ENCODE results near the gene ZNF772. TPM values are rescaled to one million over a fixed set of nuclear protein-coding genes. Genes with fewer than 3 reads are reported as not detected.

Gene ZNF772
- total and polyA plus RNA-seq, 2 of the 8 experiments (the other 6 are each of a cell fraction or from before 2014, with no cell fraction given) = 4.0 to 15.2 TPM

DNA sequence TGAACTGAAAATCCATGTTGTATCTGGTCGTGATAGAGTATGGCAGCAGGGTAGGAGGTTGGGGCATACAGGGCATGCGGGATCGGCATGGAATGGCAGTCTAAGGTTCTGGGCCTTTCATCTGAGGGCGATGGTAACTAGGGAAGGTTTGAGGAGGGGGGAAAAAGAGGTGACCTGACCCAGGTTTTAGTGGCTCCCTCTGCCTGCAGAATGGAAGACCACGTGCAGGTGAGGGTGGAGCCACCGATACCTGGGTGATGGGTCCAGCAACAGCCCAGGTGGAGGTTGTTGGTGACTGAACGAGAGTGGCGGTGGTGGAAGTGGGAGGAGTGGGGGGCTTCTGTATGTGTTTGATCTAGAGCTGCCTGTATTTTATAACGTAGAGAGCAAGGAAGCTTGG is 38.4 kb downstream of the ZNF772 start:
- Histone ChIP-seq H3K79me1 (ENCODE audit: low read depth, low read length) (peaks cover 26% of the 10 kb centered on the region), H3K27ac (ENCODE audit: low read depth, low read length) (no peak overlapping the region), H2AK5ac (ENCODE audit: low read depth, low read length) (no peak overlapping the region), H3K4me1 (replicated peaks in 1 of 4; ENCODE audit: control insufficient read depth in 3 of 4, insufficient read depth in 4 of 4, low read length in 3 of 4) (peaks cover 0 to 7% (median under 1%) of the 10 kb centered on the region in 4 experiments; a peak in 2 of 7 replicates), H4K20me1 (replicated peaks in 1 of 2; ENCODE audit: control insufficient read depth in 1 of 2, insufficient read depth in 2 of 2, low read length in 2 of 2) (peaks cover 0 to 14% of the 10 kb centered on the region in 2 experiments), H2BK12ac (ENCODE audit: low read depth, low read length) (no peak overlapping the region), H3K36me3 (ENCODE audit: control insufficient read depth in 2 of 4, insufficient read depth in 4 of 4, low read length in 3 of 4) (peaks cover 5 to 15% (median 12%) of the 10 kb centered on the region in 4 experiments; a peak in 7 of 8 replicates), H4K91ac (replicated peaks; ENCODE audit: insufficient read length, low read length) (no peak overlapping the region), H3K56ac (replicated peaks; ENCODE audit: insufficient read length, low read depth, low read length) (no peak overlapping the region), H3K9me3 (ENCODE audit: insufficient read depth in 2 of 2, low read depth in 1 of 2, low read length in 1 of 2) (no peaks in the 10 kb centered on the region; a peak in 1 of 4 replicates), H2AFZ (ENCODE audit: low read length) (no peak overlapping the region), H3K23ac (ENCODE audit: insufficient read length) (no peak overlapping the region), H3K14ac (ENCODE audit: insufficient read length) (no peak overlapping the region), H2BK5ac (ENCODE audit: low read depth, low read length) (no peak overlapping the region), H3K4ac (replicated peaks; ENCODE audit: insufficient read length, low read depth, low read length) (no peak overlapping the region), H2BK120ac (replicated peaks; ENCODE audit: low read depth, low read length) (no peak overlapping the region), H3K4me2 (ENCODE audit: insufficient read depth in 1 of 2, low read depth in 2 of 2, low read length in 2 of 2) (no peak overlapping the region), H4K8ac (ENCODE audit: extremely low read depth, insufficient read depth, low read length) (no peak overlapping the region), H3K18ac (ENCODE audit: extremely low read depth, low read length) (no peak overlapping the region), H3K9ac (replicated peaks in 1 of 4; ENCODE audit: extremely low read depth in 1 of 4, low read depth in 3 of 4, low read length in 3 of 4) (no peak overlapping the region), H3K27me3 (replicated peaks in 1 of 4; ENCODE audit: control insufficient read depth in 3 of 4, extremely low read depth in 1 of 4, insufficient read depth in 3 of 4, low read length in 3 of 4) (no peaks in the 10 kb centered on the region), H3K79me2 (ENCODE audit: control insufficient read depth in 1 of 2, insufficient read depth in 2 of 2, low read length in 2 of 2) (peaks cover 27 to 72% of the 10 kb centered on the region in 2 experiments), H4K5ac (ENCODE audit: insufficient read length, low read depth, low read length) (no peak overlapping the region), H2BK15ac (ENCODE audit: low read length) (no peak overlapping the region), H2BK20ac (ENCODE audit: low read length) (no peak overlapping the region), H3K23me2 (ENCODE audit: low read depth, low read length) (peaks cover 4% of the 10 kb centered on the region), H3K4me3 (ENCODE audit: extremely low read depth in 1 of 4, insufficient read depth in 2 of 4, low read depth in 3 of 4, low read length in 4 of 4) (no peak overlapping the region)
- no peak for TF ChIP-seq CREB1 (IDR thresholded peaks at IDR 0.05)
- no peak for TF ChIP-seq CHD2 (IDR thresholded peaks at IDR 0.05; ENCODE audit: low read length)
- no peak for TF ChIP-seq BCL11A (IDR thresholded peaks at IDR 0.05; ENCODE audit: low read depth in 2 of 2, low read length in 2 of 2)
- TF ChIP-seq TAF7 (optimal IDR thresholded peaks at IDR 0.05; ENCODE audit: borderline replicate concordance, low read depth, low read length) = no peak
- no peak for TF ChIP-seq POLR2A (IDR thresholded peaks at IDR 0.05; ENCODE audit: control extremely low read depth in 1 of 2, low read depth in 2 of 2, low read length in 2 of 2)
- TF ChIP-seq TEAD4 (IDR thresholded peaks at IDR 0.05; ENCODE audit: low read depth, low read length) = no peak
- TF ChIP-seq JUN (IDR thresholded peaks at IDR 0.05; ENCODE audit: low read depth, low read length) = no peak
- peak; percentile 17 to 51 (median 43); a peak in 3 of 4 replicates for TF ChIP-seq CTCF (IDR thresholded peaks at IDR 0.05; ENCODE audit: control extremely low read depth in 1 of 3, insufficient read depth in 1 of 3, low read depth in 1 of 3, low read length in 3 of 3)
- 0 out of 4 replicates have a peak, but pooled peaks have one; percentile 5 to 15 for TF ChIP-seq RAD21 (IDR thresholded peaks at IDR 0.05 in 1 of 2, conservative IDR thresholded peaks at IDR 0.05 in 1 of 2; ENCODE audit: low read depth in 2 of 2, low read length in 2 of 2)
- DNase-seq (ENCODE audit: low read depth in 1 of 2, low spot score in 2 of 2) (peak in 1 of 2 experiments; percentile 47), FAIRE-seq (no peak)
- ChIA-PET CTCF (ENCODE audit: partially characterized antibody) (interaction anchor here (0.7 to 1.7 kb wide), 3 partner anchors 12 to 33 kb away, joined by 4 to 7 read pairs (median 5); no protein-coding TSS in a partner anchor), POLR2A (ENCODE audit: partially characterized antibody) (interaction anchor here (7.0 kb wide), 1 partner anchor 13 kb away, joined by 49 read pairs; no protein-coding TSS in a partner anchor)
- 86% methylated on average over 8 of the region's 9 CpGs; no CpG with 5 or more reads in 1 of the 2 experiments for WGBS, 2 experiments (ENCODE audit: extremely low coverage in 1 of 2, insufficient coverage in 1 of 2, insufficient read length in 1 of 2, insufficient replicate concordance in 2 of 2, low coverage in 1 of 2, low lambda C conversion rate in 2 of 2, missing lambda C conversion rate in 1 of 2)

Data from H1 (cell line).